DMS153 (cell line): ENCODE data around the gene MLH3.

Experiments used
- DNase-seq: peaks from one replicate; lab custom pipeline; 2025; lab: John Stamatoyannopoulos, UW

The MLH3 gene

DNA sequence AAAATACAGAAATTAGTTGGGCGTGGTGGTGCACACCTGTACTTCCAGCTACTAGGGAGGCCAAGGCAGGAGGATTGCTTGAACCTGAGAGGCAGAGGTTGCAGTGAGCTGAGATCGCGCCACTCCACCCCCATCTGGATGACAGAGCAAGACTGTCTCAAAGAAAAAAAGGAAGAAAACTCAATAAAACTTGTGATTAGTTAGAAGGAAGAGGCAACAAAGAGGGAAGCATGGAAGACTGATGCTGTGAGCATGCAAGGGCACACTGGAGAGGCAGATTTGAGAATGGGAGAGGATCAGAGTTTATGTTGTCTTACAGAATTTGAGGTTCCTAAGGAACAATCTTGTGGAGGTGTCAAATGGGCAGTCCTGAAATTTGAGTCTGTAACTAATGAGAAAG is 15.4 kb upstream of the MLH3 start:
- no peak for DNase-seq

DNA sequence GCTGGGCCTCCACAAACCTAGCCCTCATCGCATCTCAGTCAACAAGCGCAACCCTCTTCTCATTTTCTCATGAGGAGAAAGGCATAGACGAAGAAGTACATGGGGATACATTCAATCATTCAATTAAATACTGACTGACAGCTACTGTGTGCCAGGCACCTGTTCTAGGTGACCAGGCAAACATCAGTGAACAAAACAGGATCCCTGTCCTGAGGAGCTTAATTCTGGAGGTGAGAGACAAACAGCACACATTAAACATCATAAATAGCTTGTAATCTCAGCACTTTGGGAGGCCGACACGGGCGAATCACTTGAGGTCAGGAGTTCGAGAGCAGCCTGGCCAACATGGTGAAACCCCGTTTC is 12.9 kb upstream of the MLH3 start:
- DNase-seq, result no peak

DNA sequence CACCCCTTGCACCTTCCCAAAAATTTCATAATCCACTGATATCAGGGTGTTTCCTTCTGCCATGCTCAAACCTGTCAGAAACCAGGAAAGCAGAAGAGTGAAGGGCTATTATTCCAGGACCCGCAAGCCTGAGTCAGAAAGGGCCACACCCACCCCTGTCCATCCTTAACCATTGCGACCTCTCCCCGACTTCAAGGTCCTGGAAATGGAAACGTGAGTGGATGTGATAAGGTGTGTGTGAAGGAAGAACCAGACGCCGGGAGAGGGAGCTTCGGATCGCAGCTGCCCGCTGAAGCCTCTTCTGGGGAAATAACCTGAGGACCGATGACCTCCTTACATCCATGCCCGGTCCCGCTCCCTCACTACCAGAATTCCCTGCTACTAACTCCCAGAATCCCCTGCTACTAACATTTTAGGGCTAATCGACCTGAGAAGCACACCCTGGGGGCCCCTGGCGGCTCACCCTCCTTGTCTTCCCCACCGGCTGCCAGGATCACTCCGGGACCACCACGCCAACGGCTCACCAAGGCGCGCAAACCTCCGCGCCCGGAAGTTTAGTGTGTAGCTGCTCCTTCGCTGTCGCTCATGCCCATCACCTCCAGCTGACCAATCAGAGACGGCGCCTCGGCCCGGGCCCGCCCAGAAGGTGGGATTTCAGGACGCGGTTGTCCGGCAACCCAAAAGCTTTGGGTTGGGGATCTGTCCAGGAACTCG is 12.4 kb upstream of the MLH3 start, which contains the start of gene ACYP1:
ACYP1 (minus strand) TSS at position 534 of the 714 bp plus-strand sequence; CDS start at position 63, 471 bp downstream.
- DNase-seq, result peak; percentile 71

DNA sequence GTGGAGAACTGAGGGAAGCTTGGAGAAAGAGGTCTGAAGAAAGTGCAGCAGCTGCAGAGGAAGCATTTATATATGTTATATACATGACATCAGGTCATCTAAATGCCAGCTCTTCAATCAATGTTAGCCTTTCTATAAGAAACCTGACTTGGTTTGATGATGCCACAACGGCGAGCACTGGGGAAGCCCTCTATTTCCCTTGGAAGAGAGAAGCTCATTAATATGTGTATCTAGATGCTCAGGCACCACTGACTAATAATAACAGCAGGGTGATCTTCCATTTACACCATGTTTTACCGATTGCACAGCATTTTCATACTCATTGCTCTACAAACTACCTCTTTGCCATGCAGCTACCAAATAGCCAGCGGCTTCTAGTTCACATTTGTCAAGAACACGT is 11.7 kb upstream of the MLH3 start:
- no peak for DNase-seq

GRCh38 chr14:75060420-75060819 is 9.2 kb upstream of the MLH3 start:
- DNase-seq, result no peak

DNA sequence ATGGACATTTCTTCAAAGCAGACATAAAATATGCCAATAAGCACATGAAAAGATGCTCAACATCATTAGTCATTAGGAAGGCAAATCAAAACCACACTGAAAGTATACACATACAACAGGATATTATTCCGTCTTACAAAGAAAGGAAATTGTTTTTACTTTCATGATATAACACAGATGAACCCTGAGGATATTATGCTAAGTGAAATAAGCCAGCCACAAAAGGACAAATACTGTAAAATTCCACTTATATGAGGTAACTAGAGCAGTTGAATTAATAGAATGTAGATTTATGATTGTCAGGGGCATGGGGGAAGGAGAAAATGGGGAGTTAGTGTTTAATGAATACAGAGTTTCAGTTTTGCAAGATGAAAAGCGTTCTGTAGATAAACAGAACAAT is 8.4 kb upstream of the MLH3 start:
- no peak for DNase-seq

DNA sequence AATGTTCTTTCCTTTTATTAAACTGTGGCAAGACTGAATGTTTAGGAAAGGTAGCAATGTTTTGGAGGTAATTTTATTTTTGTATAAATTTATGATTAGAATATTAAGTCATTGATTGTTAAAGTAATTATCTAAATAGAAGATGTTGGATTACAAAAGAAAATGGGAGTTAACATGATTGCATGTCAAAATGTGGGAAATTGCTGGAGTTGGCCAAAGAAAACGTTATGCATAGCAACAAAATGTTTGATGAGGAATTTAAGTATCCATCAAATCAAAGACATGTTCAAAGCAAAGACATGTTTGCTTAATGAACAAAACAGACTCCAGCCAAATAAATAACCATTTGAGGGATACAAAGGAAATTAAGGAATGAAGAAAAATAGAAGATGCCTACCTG is 3.2 kb upstream of the MLH3 start:
- no peak for DNase-seq

DNA sequence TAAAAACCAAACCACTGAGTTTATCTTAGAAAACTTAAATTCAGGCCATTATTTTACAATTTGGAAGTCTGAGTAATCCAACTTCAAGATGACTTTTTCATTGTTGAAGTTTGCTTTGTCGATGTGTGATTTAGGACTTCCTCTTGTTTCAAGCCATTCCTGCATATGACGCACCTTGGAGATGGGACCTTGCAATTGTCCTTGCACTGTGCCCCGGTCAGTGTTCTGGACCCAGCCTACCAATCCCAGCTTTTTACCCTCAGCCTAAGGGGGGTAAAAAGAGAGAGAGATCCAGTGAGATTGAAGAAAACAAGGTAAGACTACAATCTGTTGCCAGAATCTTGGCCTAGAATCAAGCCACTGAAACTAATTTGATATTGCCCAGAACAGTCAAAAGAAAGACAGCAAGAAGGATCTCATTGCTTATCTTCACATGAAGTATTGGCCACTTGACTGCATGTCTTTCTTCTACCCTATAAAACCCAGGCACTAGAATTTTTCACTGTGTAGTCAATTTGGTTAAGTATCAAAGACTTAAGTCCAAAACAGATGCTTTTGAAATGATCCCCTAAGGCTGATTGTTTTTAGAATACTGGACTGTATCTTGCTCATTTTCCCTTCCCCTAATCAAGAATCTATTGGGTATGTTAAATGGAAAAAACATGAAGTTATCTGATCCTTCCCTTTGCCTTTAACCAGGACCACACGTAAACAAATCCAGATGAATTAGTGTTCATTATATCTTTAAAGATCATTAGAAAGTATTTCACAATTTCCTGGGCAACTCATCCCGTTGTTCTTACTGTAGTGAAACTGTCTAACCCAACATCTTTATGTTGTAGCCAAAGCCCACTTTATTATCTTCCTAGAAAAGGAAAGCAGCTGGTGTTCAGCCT is 2.4 kb upstream of the MLH3 start:
- DNase-seq, result no peak

- no peak for DNase-seq
Measured at GRCh38 chr14:75051556-75051899, 261 bp upstream of the MLH3 start.

GRCh38 chr14:75049731-75050201 is 1.5 kb downstream of the MLH3 start:
- DNase-seq, result no peak

GRCh38 chr14:75049136-75049535 is 2.1 kb downstream of the MLH3 start:
- DNase-seq, result no peak

GRCh38 chr14:75048101-75048500 is 3.2 kb downstream of the MLH3 start:
- DNase-seq, result no peak

DNA sequence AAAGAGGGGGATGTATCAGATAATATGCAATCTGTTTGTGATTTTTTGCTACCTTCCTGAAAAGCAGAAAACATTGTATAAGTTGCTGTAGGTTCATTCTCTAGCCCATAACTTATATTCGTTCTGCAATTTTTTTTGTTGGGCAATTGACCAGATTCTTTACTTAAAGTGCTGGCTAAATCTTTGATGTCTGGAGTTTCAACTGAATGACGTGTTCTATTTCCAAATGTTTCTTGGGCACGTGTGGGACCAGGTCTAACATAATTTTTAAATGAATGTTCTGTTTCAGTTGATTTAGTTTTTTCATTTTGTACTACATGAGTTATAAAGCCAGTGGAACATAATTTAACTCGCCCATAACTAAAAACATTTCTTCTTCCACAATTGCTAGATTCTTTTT is 3.8 kb downstream of the MLH3 start:
- DNase-seq, result no peak

DNA sequence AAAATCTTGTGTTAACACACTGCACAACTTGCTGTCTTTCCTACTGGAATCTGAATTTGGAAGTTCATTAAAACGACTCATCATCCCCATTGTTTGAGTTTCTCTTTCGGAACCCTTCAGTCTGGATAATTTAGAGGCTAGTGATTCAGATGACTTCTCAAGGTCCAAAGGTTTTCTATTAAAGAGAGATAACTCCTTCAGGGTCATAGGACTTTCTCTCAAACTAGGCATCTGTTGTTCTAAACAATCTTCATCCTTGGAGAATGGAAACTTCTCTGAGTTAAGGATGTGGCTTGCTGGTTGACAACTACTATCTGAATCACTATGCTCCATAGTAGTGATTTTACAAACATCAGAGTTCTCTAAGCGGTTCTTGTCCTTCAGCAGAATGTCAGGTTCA is 4.4 kb downstream of the MLH3 start:
- DNase-seq, result no peak

- DNase-seq, result no peak
Measured at GRCh38 chr14:75046275-75046674, 5.0 kb downstream of the MLH3 start.

DNA sequence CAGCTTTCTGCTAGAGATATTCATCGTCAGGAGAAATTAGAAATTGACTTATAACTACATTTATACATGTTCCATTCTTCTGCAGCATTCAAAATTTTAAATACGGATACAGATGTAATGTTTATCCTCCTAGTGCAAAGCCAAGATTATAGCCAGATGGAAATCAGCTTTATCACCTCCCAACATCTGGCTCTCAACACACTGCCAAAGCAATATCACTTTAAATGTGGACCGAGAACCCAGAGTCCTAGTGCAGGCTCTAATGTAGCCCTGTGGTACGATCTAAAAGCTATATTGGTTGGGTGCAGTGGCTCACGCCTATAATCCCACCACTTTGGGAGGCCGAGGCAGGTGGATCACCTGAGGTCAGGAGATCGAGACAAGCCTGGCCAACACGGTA is 6.5 kb downstream of the MLH3 start:
- DNase-seq, result no peak

- no peak for DNase-seq
Measured at GRCh38 chr14:75044322-75044721, 6.9 kb downstream of the MLH3 start.

DNA sequence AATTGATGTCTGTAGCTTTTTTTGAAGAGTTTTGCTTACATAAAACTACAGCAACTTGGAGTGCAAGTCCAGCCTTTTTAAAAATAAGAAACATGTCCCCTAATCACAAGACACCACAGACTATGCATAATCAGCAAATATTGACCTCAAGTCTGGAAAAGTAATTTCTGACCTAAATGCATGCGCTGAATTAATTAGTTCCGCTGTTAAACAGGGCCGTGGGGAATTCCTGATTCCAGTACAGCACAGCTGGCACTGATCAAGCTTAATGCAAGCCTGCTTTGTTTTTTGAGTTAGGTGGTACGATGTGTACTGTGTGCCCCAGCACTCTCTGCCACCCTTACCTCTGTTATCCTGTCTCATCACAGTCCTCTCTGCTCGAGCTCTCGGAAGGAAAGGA is 9.2 kb downstream of the MLH3 start:
- DNase-seq, result no peak

- no peak for DNase-seq
Measured at GRCh38 chr14:75041613-75042012, 9.7 kb downstream of the MLH3 start.

GRCh38 chr14:75040959-75041358 is 10.3 kb downstream of the MLH3 start:
- no peak for DNase-seq

GRCh38 chr14:75040507-75040906 is 10.8 kb downstream of the MLH3 start:
- DNase-seq, result no peak

- DNase-seq, result no peak
Measured at GRCh38 chr14:75032939-75033338, 18.3 kb downstream of the MLH3 start.

DNA sequence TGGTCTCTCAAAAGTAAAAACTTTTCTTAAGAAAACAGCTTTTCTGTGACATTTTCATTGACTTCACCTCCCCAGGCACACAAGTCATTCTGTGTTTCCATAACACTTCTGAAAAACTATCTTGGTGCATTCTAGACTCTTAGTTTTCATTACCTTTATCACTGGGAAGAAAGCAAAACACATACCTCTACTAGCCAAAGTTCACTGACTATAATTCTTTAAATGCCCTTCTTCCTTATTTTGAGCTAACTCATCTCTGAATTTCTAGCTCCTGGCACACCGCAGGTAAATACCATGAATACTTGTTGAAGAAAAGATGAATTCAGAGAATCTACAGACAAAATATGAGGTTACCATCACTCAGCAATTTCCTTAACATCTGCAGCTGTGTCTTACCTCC is 21.1 kb downstream of the MLH3 start:
- DNase-seq, result no peak
